ENCODE results near the gene TMCC3. TPM values are rescaled to one million over a fixed set of nuclear protein-coding genes. Genes with fewer than 3 reads are reported as not detected.

Gene TMCC3
- total RNA-seq, 1 experiment from 2014 or later: 2.2 TPM

GRCh38 chr12:94595152-94595551, 55.2 kb downstream of the TMCC3 start (continued):
- TF ChIP-seq ZMAT4 (CRISPR knock-in tag; IDR thresholded peaks at IDR 0.05) (no peak), TEAD1 (CRISPR knock-in tag; IDR thresholded peaks at IDR 0.05) (no peak)

GRCh38 chr12:94594443-94594825, 55.9 kb downstream of the TMCC3 start:
- no peak for TF ChIP-seq E2F4 (CRISPR knock-in tag; IDR thresholded peaks at IDR 0.05; ENCODE audit: borderline replicate concordance, low read depth)
- no peak for TF ChIP-seq SMAD4 (CRISPR knock-in tag; IDR thresholded peaks at IDR 0.05)
- TF ChIP-seq IRF1 (CRISPR knock-in tag; IDR thresholded peaks at IDR 0.05): no peak
- no peak for TF ChIP-seq MAX (CRISPR knock-in tag; IDR thresholded peaks at IDR 0.05)
- no peak for TF ChIP-seq NFE2L1 (CRISPR knock-in tag; IDR thresholded peaks at IDR 0.05)
- TF ChIP-seq GRHL2 (CRISPR knock-in tag; IDR thresholded peaks at IDR 0.05; ENCODE audit: insufficient replicate concordance, severe bottlenecking): no peak
- Mint-ChIP-seq H3K4me3 (no peak overlapping the region), H3K36me3 (no peaks in the 10 kb centered on the region), H3K27ac (no peak overlapping the region), H3K9me3 (no peaks in the 10 kb centered on the region), H3K4me1 (peaks cover 16% of the 10 kb centered on the region), H3K27me3 (ENCODE audit: low read depth) (no peaks in the 10 kb centered on the region)
- ATAC-seq (no peak), DNase-seq (ENCODE audit: low spot score) (no peak)
- CTCF ChIA-PET: no interaction called here
- POLR2A ChIA-PET: no interaction called here

GRCh38 chr12:94593822-94594442, 56.4 kb downstream of the TMCC3 start:
- ChIA-PET POLR2A (no interaction called here), CTCF (no interaction called here)
- ATAC-seq (no peak), DNase-seq (ENCODE audit: low spot score) (no peak)
- H3K36me3 Mint-ChIP-seq: no peaks in the 10 kb centered on the region
- H3K27ac Mint-ChIP-seq: no peak overlapping the region; the same call in 1 of the 2 replicates
- H3K4me3 Mint-ChIP-seq: no peak overlapping the region
- H3K27me3 Mint-ChIP-seq (ENCODE audit: low read depth): no peaks in the 10 kb centered on the region
- peaks cover 16% of the 10 kb centered on the region for H3K4me1 Mint-ChIP-seq
- no peaks in the 10 kb centered on the region for H3K9me3 Mint-ChIP-seq
- no peak for TF ChIP-seq NR1H2 (CRISPR knock-in tag; IDR thresholded peaks at IDR 0.05)
- TF ChIP-seq ZBTB43 (CRISPR knock-in tag; IDR thresholded peaks at IDR 0.05): no peak
- no peak for TF ChIP-seq CTCF (IDR thresholded peaks at IDR 0.05)
- no peak for TF ChIP-seq ZNF512 (CRISPR knock-in tag; IDR thresholded peaks at IDR 0.05; ENCODE audit: borderline replicate concordance)
- TF ChIP-seq ZNF219 (CRISPR knock-in tag; IDR thresholded peaks at IDR 0.05; ENCODE audit: borderline replicate concordance): no peak
- no peak for TF ChIP-seq MYBL2 (CRISPR knock-in tag; IDR thresholded peaks at IDR 0.05)
- TF ChIP-seq STAT6 (CRISPR knock-in tag; conservative IDR thresholded peaks at IDR 0.05; ENCODE audit: low read depth): no peak
- TF ChIP-seq IRF1 (CRISPR knock-in tag; IDR thresholded peaks at IDR 0.05): no peak
- no peak for TF ChIP-seq CREB1 (CRISPR knock-in tag; IDR thresholded peaks at IDR 0.05)
